Psoas muscle (tissue), 8 donors: ENCODE data around the gene PGF. TPM values are rescaled to one million over a fixed set of nuclear protein-coding genes. Genes with fewer than 3 reads are reported as not detected.

Source experiments
- ATAC-seq, 4 donors: fragments of 200-7000 bp; cut with Tn5 transposase; one replicate each; pipeline ENCODE4 v1.9.1; 2020; ENCODE audit warnings: moderate library complexity in 3 of 4, mild to moderate bottlenecking in 2 of 4
- DNase-seq, 2 donors: peaks; one replicate each; pipeline ENCODE4 v3.0.0-alpha.2; 2020
- H3K27ac ChIP-seq: fragments of 200-600 bp; one replicate; pipeline ENCODE4 v1.8.0; 2022
- H3K27me3 ChIP-seq, 3 donors: fragments of 200-600 bp in 1 of 3; one replicate each; pipeline versions ENCODE4 v1.6.1 to v1.8.0; 2013 to 2022; ENCODE audit warnings: low read length in 2 of 3, mild to moderate bottlenecking in 2 of 3, moderate library complexity in 1 of 3; ENCODE audit not compliant: insufficient read depth in 3 of 3
- H3K36me3 ChIP-seq, 2 donors: fragments of 200-600 bp in 1 of 2; one replicate each; pipeline versions ENCODE4 v1.6.1 to v1.8.0; 2013 to 2022; ENCODE audit warnings: low read depth in 1 of 2, mild to moderate bottlenecking in 1 of 2, moderate library complexity in 1 of 2; ENCODE audit not compliant: insufficient read depth in 1 of 2
- H3K4me1 ChIP-seq: fragments of 200-600 bp; one replicate; pipeline ENCODE4 v1.8.0; 2022
- H3K4me3 ChIP-seq: fragments of 200-600 bp; one replicate; pipeline ENCODE4 v1.8.0; 2022; ENCODE audit warnings: mild to moderate bottlenecking
- H3K9me3 ChIP-seq: fragments of 200-600 bp; one replicate; pipeline ENCODE4 v1.8.0; 2022
- CTCF ChIP-seq: fragments of 200-600 bp; IDR thresholded peaks from one replicate; pipeline ENCODE4 v1.8.0; 2022; ENCODE audit warnings: antibody characterized with exemption
- WGBS, 3 donors: extraction: QIAGEN DNeasy Blood & Tissue Kit; methylation state at CpG; one replicate each; pipeline versions ENCODE4 v1.1.6 to v1.1.7; 2013; 5-methylcytosine and 5-hydroxymethylcytosine counted together
- intact Hi-C, 2 donors: fragments of 100-400 bp; cut with DNase I; formaldehyde crosslinking; loops; one replicate each; pipeline versions ENCODE4 v1.11.0 to v1.14.2; 2022
- polyA plus RNA-seq, 3 donors: library from polyadenylated mRNA; stranded (reverse); fragments of 200-250 nt; gene quantifications; one replicate each; pipeline ENCODE4 v1.2.3, GENCODE V29; 2013
- total RNA-seq, 4 donors: library from RNA; stranded (reverse); fragmentation: NEBNext Ultra II Directional in 2 of 4; extraction: Animal tissue kit (Norgen Biotek cat#: 25700) in 2 of 4; gene quantifications; one replicate each; pipeline versions ENCODE4 v1.2.1 to v1.2.4, GENCODE V29; 2021 to 2023
- donor health status: healthy with polysubstance abuse.
- donor health status: DM: no; HTN: no; CAD: no; lungs with moderate emphysema.
- donor health status: Bipolar disorder and iron deficiency.
- donor health status: healthy.
- donor health status: DM: yes; HTN: yes; CAD: no.
- donor health status: DM: no; HTN: no; CAD: no.
- donor health status: DM: no; HTN: no; CAD: no.
- donor health status: DM: yes; HTN: yes; CAD: no.

PGF gene
- total and polyA plus RNA-seq, 7 donors = 2.5 to 9.8 (median 7.9) TPM

- 42 to 48% (median 43%) methylated on average over 14 of the region's 14 CpGs for WGBS, 3 donors
- H3K27ac ChIP-seq = no peak overlapping the region
- no peaks in the 10 kb centered on the region for H3K27me3 ChIP-seq
- no peaks in the 10 kb centered on the region for H3K9me3 ChIP-seq
- no peak overlapping the region for H3K4me3 ChIP-seq
- H3K4me1 ChIP-seq = peaks cover 15% of the 10 kb centered on the region
- intact Hi-C loops = loop anchor here (1.0 to 5.0 kb wide), 2 partner anchors 43 to 44 kb away; no protein-coding TSS in a partner anchor
- H3K36me3 ChIP-seq = peaks cover 6 to 43% of the 10 kb centered on the region in 2 donors
- ATAC-seq (peak; percentile 55 to 75 (median 58)), DNase-seq (peak; percentile 80 to 89)
- TF ChIP-seq CTCF = peak; percentile 92
These were observed 49.7 kb downstream of the PGF start for GRCh38 chr14:74905595-74906142.

GRCh38 chr14:74904635-74905503, 50.5 kb downstream of the PGF start:
- TF ChIP-seq CTCF = no peak
- Histone ChIP-seq H3K27me3 (no peaks in the 10 kb centered on the region), H3K4me1 (peaks cover 15% of the 10 kb centered on the region), H3K27ac (no peak overlapping the region), H3K36me3 (peaks cover 10 to 51% of the 10 kb centered on the region in 2 donors), H3K9me3 (no peaks in the 10 kb centered on the region), H3K4me3 (no peak overlapping the region)
- intact Hi-C loops = loop anchor here in 1 of 2 donors (5.0 kb wide), 1 partner anchor 43 kb away; no protein-coding TSS in a partner anchor
- 71 to 82% (median 82%) methylated on average over 6 of the region's 6 CpGs for WGBS, 3 donors
- ATAC-seq (peak in 1 of 4 donors; percentile 2), DNase-seq (no peak)

- TF ChIP-seq CTCF = no peak
- H3K9me3 ChIP-seq = no peaks in the 10 kb centered on the region
- no peaks in the 10 kb centered on the region for H3K27me3 ChIP-seq
- intact Hi-C loops = no loop called here
- H3K4me1 ChIP-seq = peaks cover 15% of the 10 kb centered on the region
- peaks cover 24 to 69% of the 10 kb centered on the region in 2 donors for H3K36me3 ChIP-seq
- ATAC-seq (no peak), DNase-seq (no peak)
- H3K4me3 ChIP-seq = no peak overlapping the region
- 62 to 74% (median 66%) methylated on average over 10 of the region's 10 CpGs for WGBS, 3 donors
- no peak overlapping the region for H3K27ac ChIP-seq
These were observed 52.3 kb downstream of the PGF start for GRCh38 chr14:74902941-74903705.

GRCh38 chr14:74898694-74899093, 56.7 kb downstream of the PGF start:
- H3K27ac ChIP-seq = no peak overlapping the region
- 80 to 83% (median 82%) methylated on average over 5 of the region's 5 CpGs for WGBS, 3 donors
- no peaks in the 10 kb centered on the region for H3K4me1 ChIP-seq
- ATAC-seq = no peak
- no peaks in the 10 kb centered on the region for H3K9me3 ChIP-seq
- intact Hi-C loops = no loop called here
- no peak overlapping the region for H3K4me3 ChIP-seq
- H3K27me3 ChIP-seq = no peaks in the 10 kb centered on the region
- no peak for TF ChIP-seq CTCF
- H3K36me3 ChIP-seq = peaks cover 40 to 100% of the 10 kb centered on the region in 2 donors
- DNase-seq = no peak
